HepG2 (cell line): ENCODE data around the gene JKAMP.

Experiments used
- ASH2L ChIP-seq: fragments of 300-600, 200-600 bp; sonication (generic); IDR thresholded peaks from 2 replicates; pipeline ENCODE4 v1.7.0; 2017; ENCODE audit warnings: low read depth, mild to moderate bottlenecking, moderate library complexity, mixed read lengths, low read length; ENCODE audit not compliant: insufficient read length
- CHD2 ChIP-seq: IDR thresholded peaks from 2 replicates; pipeline ENCODE4 v1.6.1; 2011; ENCODE audit warnings: low read depth, low read length, improper control_type of control experiment
- KLF13 ChIP-seq: sonication (generic); formaldehyde crosslinking; IDR thresholded peaks from 2 replicates; pipeline ENCODE4 v1.4.0; 2020; ENCODE audit warnings: mild to moderate bottlenecking, missing genetic modification reagents

DNA sequence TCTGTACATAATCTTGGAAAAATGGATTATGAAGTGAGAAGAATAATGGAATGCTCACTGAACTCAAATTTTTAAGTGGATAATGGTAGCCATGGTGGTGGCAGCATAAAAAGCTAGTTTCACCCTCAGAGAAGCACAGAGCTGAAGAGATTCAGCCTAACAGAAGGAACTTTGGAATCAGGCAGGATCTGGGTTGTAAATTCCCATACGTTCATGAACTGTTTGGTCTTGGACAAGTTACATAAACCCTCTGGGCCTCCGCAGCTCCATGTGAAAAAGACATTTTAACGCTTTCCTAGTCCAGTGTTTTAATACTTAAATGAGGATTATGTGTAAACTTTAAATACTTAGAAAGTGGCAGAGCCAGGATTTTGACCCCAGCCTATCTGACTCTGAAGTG, 26.6 kb downstream of the JKAMP start:
- TF ChIP-seq CHD2 (no peak), ASH2L (no peak), KLF13 (no peak)
